ENCODE measurements around the gene NFIB. TPM values are rescaled to one million over a fixed set of nuclear protein-coding genes. Genes with fewer than 3 reads are reported as not detected.

NFIB gene
- total RNA-seq, 1 donor from 2014 or later: not detected

GRCh38 chr9:14249527-14249926 lies 64.4 kb downstream of the NFIB start:
- intact Hi-C loops (cut with micrococcal nuclease): no loop called here

GRCh38 chr9:14248149-14248548 lies 65.8 kb downstream of the NFIB start:
- intact Hi-C loops (cut with micrococcal nuclease): no loop called here

- intact Hi-C loops (cut with micrococcal nuclease): no loop called here
These were observed 66.4 kb downstream of the NFIB start for GRCh38 chr9:14247577-14247976.

- intact Hi-C loops (cut with micrococcal nuclease): no loop called here
These were observed 67.0 kb downstream of the NFIB start for GRCh38 chr9:14246951-14247350.

- intact Hi-C loops (cut with micrococcal nuclease): no loop called here
These were observed 67.9 kb downstream of the NFIB start for GRCh38 chr9:14245901-14246525.

GRCh38 chr9:14243514-14244042 lies 70.4 kb downstream of the NFIB start:
- intact Hi-C loops (cut with micrococcal nuclease): no loop called here

GRCh38 chr9:14242150-14242805 lies 71.7 kb downstream of the NFIB start:
- intact Hi-C loops (cut with micrococcal nuclease): no loop called here

- intact Hi-C loops (cut with micrococcal nuclease): no loop called here
These were observed 73.4 kb downstream of the NFIB start for GRCh38 chr9:14240537-14240936.

GRCh38 chr9:14238518-14238917 lies 75.4 kb downstream of the NFIB start:
- intact Hi-C loops (cut with micrococcal nuclease): loop anchor here (10.0 kb wide), 1 partner anchor 64 kb away; no protein-coding TSS in a partner anchor

GRCh38 chr9:14238079-14238478 lies 75.9 kb downstream of the NFIB start:
- intact Hi-C loops (cut with micrococcal nuclease): loop anchor here (10.0 kb wide), 1 partner anchor 63 kb away; no protein-coding TSS in a partner anchor

GRCh38 chr9:14236591-14236990 lies 77.3 kb downstream of the NFIB start:
- intact Hi-C loops (cut with micrococcal nuclease): loop anchor here (10.0 kb wide), 1 partner anchor 62 kb away; no protein-coding TSS in a partner anchor

GRCh38 chr9:14232111-14232510 lies 81.8 kb downstream of the NFIB start:
- intact Hi-C loops (cut with micrococcal nuclease): loop anchor here (10.0 kb wide), 1 partner anchor 57 kb away; no protein-coding TSS in a partner anchor

- intact Hi-C loops (cut with micrococcal nuclease): loop anchor here (10.0 kb wide), 1 partner anchor 57 kb away; no protein-coding TSS in a partner anchor
These were observed 82.5 kb downstream of the NFIB start for GRCh38 chr9:14231196-14231990.

GRCh38 chr9:14228602-14229001 lies 85.3 kb downstream of the NFIB start:
- intact Hi-C loops (cut with micrococcal nuclease): no loop called here

- intact Hi-C loops (cut with micrococcal nuclease): no loop called here
These were observed 86.9 kb downstream of the NFIB start for GRCh38 chr9:14226855-14227532.

GRCh38 chr9:14223081-14223480 lies 90.9 kb downstream of the NFIB start:
- intact Hi-C loops (cut with micrococcal nuclease): no loop called here

GRCh38 chr9:14222149-14222835 lies 91.6 kb downstream of the NFIB start:
- intact Hi-C loops (cut with micrococcal nuclease): no loop called here

GRCh38 chr9:14221558-14221957 lies 92.4 kb downstream of the NFIB start:
- intact Hi-C loops (cut with micrococcal nuclease): no loop called here

GRCh38 chr9:14221119-14221518 lies 92.8 kb downstream of the NFIB start:
- intact Hi-C loops (cut with micrococcal nuclease): no loop called here

GRCh38 chr9:14220256-14220655 lies 93.7 kb downstream of the NFIB start:
- intact Hi-C loops (cut with micrococcal nuclease): no loop called here

GRCh38 chr9:14219850-14220249 lies 94.1 kb downstream of the NFIB start:
- intact Hi-C loops (cut with micrococcal nuclease): no loop called here
